ENCODE data around the gene LMAN2. TPM values are rescaled to one million over a fixed set of nuclear protein-coding genes. Genes with fewer than 3 reads are reported as not detected.

The LMAN2 gene
- total and polyA plus RNA-seq, 10 donors: 50.1 to 211 (median 98.1) TPM

- Histone ChIP-seq H3K27ac (no peak overlapping the region), H3K4me3 (peak overlapping the region in 6 of 8 donors; percentile 83 to 100 (median 94)), H3K4me1 (peaks cover 33 to 96% (median 66%) of the 10 kb centered on the region in 6 donors), H3K27me3 (replicated peaks in 1 of 7) (no peaks in the 10 kb centered on the region), H3K36me3 (peaks cover 0 to 56% (median 32%) of the 10 kb centered on the region in 6 donors), H3K9me3 (no peaks in the 10 kb centered on the region)
- no peak for DNase-seq
- intact Hi-C loops (cut with DNase I; ENCODE audit: low total_unique reads): no loop called here
- WGBS, 5 donors: 75 to 86% (median 83%) methylated on average over 5 of the region's 5 CpGs
- TF ChIP-seq POLR2A (IDR thresholded peaks at IDR 0.05) (no peak), POLR2AphosphoS5 (IDR thresholded peaks at IDR 0.05) (no peak), CTCF (IDR thresholded peaks at IDR 0.05 in 8 of 11, conservative IDR thresholded peaks at IDR 0.05 in 3 of 11) (no peak)
Observed at GRCh38 chr5:177349762-177350161, 1.7 kb downstream of the LMAN2 start.

GRCh38 chr5:177349362-177349647, 2.2 kb downstream of the LMAN2 start:
- H3K27me3 ChIP-seq (replicated peaks in 1 of 7): no peaks in the 10 kb centered on the region
- TF ChIP-seq POLR2A (IDR thresholded peaks at IDR 0.05): no peak
- no peak for TF ChIP-seq POLR2AphosphoS5 (IDR thresholded peaks at IDR 0.05)
- no peak for TF ChIP-seq CTCF (IDR thresholded peaks at IDR 0.05 in 8 of 11, conservative IDR thresholded peaks at IDR 0.05 in 3 of 11)
- no peak overlapping the region for H3K27ac ChIP-seq
- no peaks in the 10 kb centered on the region for H3K9me3 ChIP-seq
- no peak for DNase-seq
- 60 to 77% (median 71%) methylated on average over 3 of the region's 3 CpGs for WGBS, 5 donors
- peak overlapping the region in 1 of 8 donors; percentile 83 for H3K4me3 ChIP-seq
- H3K36me3 ChIP-seq: peaks cover 0 to 61% (median 33%) of the 10 kb centered on the region in 6 donors
- intact Hi-C loops (cut with DNase I; ENCODE audit: low total_unique reads): no loop called here
- H3K4me1 ChIP-seq: peaks cover 33 to 96% (median 65%) of the 10 kb centered on the region in 6 donors

GRCh38 chr5:177347699-177348098, 3.8 kb downstream of the LMAN2 start:
- DNase-seq: peak; percentile 4
- 88 to 98% (median 90%) methylated on average over 4 of the region's 4 CpGs for WGBS, 5 donors
- H3K36me3 ChIP-seq: peaks cover 0 to 77% (median 40%) of the 10 kb centered on the region in 6 donors

GRCh38 chr5:177346820-177347219, 4.6 kb downstream of the LMAN2 start:
- Histone ChIP-seq H3K27ac (no peak overlapping the region), H3K36me3 (peaks cover 0 to 85% (median 44%) of the 10 kb centered on the region in 6 donors), H3K4me1 (peaks cover 33 to 96% (median 51%) of the 10 kb centered on the region in 6 donors), H3K27me3 (replicated peaks in 1 of 7) (no peaks in the 10 kb centered on the region), H3K9me3 (no peaks in the 10 kb centered on the region), H3K4me3 (no peak overlapping the region)
- DNase-seq: peak; percentile 1
- intact Hi-C loops (cut with DNase I; ENCODE audit: low total_unique reads): no loop called here
- 77 to 96% (median 82%) methylated on average over 4 of the region's 4 CpGs for WGBS, 5 donors
- TF ChIP-seq POLR2AphosphoS5 (IDR thresholded peaks at IDR 0.05): no peak
- no peak for TF ChIP-seq CTCF (IDR thresholded peaks at IDR 0.05 in 8 of 11, conservative IDR thresholded peaks at IDR 0.05 in 3 of 11)
- no peak for TF ChIP-seq POLR2A (IDR thresholded peaks at IDR 0.05)

More at GRCh38 chr5:177347699-177348098, 3.8 kb downstream of the LMAN2 start:
- TF ChIP-seq CTCF (IDR thresholded peaks at IDR 0.05 in 8 of 11, conservative IDR thresholded peaks at IDR 0.05 in 3 of 11) (no peak), POLR2AphosphoS5 (IDR thresholded peaks at IDR 0.05) (no peak), POLR2A (IDR thresholded peaks at IDR 0.05) (no peak)
- Histone ChIP-seq H3K9me3 (no peaks in the 10 kb centered on the region), H3K4me1 (peaks cover 33 to 96% (median 60%) of the 10 kb centered on the region in 6 donors), H3K27me3 (replicated peaks in 1 of 7) (no peaks in the 10 kb centered on the region), H3K27ac (no peak overlapping the region), H3K4me3 (no peak overlapping the region)
- intact Hi-C loops (cut with DNase I; ENCODE audit: low total_unique reads): no loop called here
